Heart left ventricle (tissue), 13 donors: ENCODE results near the gene XXYLT1.

Experiments
- CTCF ChIP-seq, 12 donors: fragments of 200-600 bp; sonication (generic) in 4 of 12; IDR thresholded peaks; one replicate each; pipeline versions ENCODE4 v1.5.0 to v1.8.0; 2018 to 2022; ENCODE audit warnings: antibody characterized with exemption in 12 of 12, mild to moderate bottlenecking in 5 of 12
- POLR2A ChIP-seq, 2 donors: fragments of 450-650 bp; IDR thresholded peaks; one replicate each; pipeline ENCODE4 v1.6.1; 2017; ENCODE audit warnings: antibody characterized with exemption in 2 of 2, mild to moderate bottlenecking in 2 of 2, moderate library complexity in 2 of 2
- donor health status: ischemic (EF 13 %, LVEDD 7.1; RV severe dilation, severe dysfunction).
- donor health status: DM: no; HTN: yes; CAD: no.
- donor health status: DM: no; HTN: no; CAD: no.
- donor health status: ischemic (EF 25% LVEDD 6.9; RV normal size, moderate dysfunction).
- donor health status: ischemic (EF 25% LVEDD 5.7; RV mildly dilated, moderate dysfunction).
- donor health status: ischemic (EF 35%, LVEDD 5.7; RV mildly dilated, moderate dysfunction).
- donor health status: nonischemic (EF 11% LVEDD 7.7; RV severe dilation, severe dysfunction).
- donor health status: DM: yes; HTN: yes; CAD: no.
- donor health status: PGD.
- donor health status: ischemic (EF 29% LVEDD 5.4; RV normal size, mild dysfunction).
- donor health status: nonischemic (EF 23%, LVEDD 6.1; RV moderate dilation, normal function).

- TF ChIP-seq CTCF (IDR thresholded peaks at IDR 0.05) (no peak), POLR2A (IDR thresholded peaks at IDR 0.05) (no peak)
These were observed 74.7 kb downstream of the XXYLT1 start for GRCh38 chr3:195196266-195196665.
